Testis (tissue), 2 donors: ENCODE results near the gene FIGNL1.

Experiments used
- POLR2A ChIP-seq: fragments of 450-650 bp; IDR thresholded peaks from one replicate; pipeline ENCODE4 v1.6.1; 2017; ENCODE audit warnings: antibody characterized with exemption, mild to moderate bottlenecking, moderate library complexity
- TF ChIP-seq, protein P1 (sequence below), 3 experiments: fragments of 450-650 bp in 2 of 3; fragments of 200-600 bp in 1 of 3; sonication (generic) in 1 of 3; IDR thresholded peaks; one replicate each; pipeline ENCODE4 v1.5.1; 2016 to 2019; ENCODE audit warnings: antibody characterized with exemption in 3 of 3, mild to moderate bottlenecking in 2 of 3, moderate library complexity in 1 of 3

DNA sequence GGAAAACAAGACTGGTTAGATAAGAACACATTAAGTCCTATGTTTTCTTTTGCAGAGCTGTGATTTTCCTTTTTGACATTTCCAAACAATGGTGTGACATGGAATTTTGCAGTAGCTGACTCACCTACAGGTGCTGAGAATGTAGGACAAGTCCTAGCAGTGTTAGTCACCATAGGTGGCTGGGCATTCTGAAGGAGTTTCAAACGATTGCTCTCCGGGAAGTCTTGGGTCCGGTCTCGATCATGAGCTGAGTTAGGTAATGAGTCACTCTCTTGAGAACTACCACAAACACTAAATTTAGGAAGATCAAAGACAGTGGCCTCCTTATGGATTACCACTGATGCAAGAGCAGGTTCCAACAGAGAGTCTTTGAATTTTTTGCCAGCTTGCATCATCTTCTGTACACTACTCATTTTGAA, 3.6 kb downstream of the FIGNL1 start:
- TF ChIP-seq, protein P1, sequence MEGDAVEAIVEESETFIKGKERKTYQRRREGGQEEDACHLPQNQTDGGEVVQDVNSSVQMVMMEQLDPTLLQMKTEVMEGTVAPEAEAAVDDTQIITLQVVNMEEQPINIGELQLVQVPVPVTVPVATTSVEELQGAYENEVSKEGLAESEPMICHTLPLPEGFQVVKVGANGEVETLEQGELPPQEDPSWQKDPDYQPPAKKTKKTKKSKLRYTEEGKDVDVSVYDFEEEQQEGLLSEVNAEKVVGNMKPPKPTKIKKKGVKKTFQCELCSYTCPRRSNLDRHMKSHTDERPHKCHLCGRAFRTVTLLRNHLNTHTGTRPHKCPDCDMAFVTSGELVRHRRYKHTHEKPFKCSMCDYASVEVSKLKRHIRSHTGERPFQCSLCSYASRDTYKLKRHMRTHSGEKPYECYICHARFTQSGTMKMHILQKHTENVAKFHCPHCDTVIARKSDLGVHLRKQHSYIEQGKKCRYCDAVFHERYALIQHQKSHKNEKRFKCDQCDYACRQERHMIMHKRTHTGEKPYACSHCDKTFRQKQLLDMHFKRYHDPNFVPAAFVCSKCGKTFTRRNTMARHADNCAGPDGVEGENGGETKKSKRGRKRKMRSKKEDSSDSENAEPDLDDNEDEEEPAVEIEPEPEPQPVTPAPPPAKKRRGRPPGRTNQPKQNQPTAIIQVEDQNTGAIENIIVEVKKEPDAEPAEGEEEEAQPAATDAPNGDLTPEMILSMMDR (IDR thresholded peaks at IDR 0.05) = no peak
- no peak for TF ChIP-seq POLR2A
